DOHH2 (cell line): ENCODE measurements around the gene TMEM258.

Experiments
- H3F3A ChIP-seq: fragments of 200-600 bp; sonication (generic), shearing (Covaris generic); 2 replicates; pipeline ENCODE4 v1.6.0; 2016; ENCODE audit warnings: antibody characterized with exemption, mild to moderate bottlenecking; ENCODE audit not compliant: control insufficient read depth, insufficient read depth
- H3K27ac ChIP-seq: fragments of 200-600 bp; sonication (generic); 2 replicates; pipeline ENCODE4 v1.5.1; 2014; ENCODE audit warnings: low read depth, mild to moderate bottlenecking, low read length, moderate library complexity
- H3K27me3 ChIP-seq: fragments of 200-600 bp; sonication (generic); 2 replicates; pipeline ENCODE4 v1.6.1; 2014; ENCODE audit warnings: mild to moderate bottlenecking, low read length, mixed read lengths; ENCODE audit not compliant: control insufficient read depth
- H3K36me3 ChIP-seq: fragments of 200-600 bp; sonication (generic); 2 replicates; pipeline ENCODE4 v1.6.1; 2014; ENCODE audit warnings: mild to moderate bottlenecking, low read length, moderate library complexity, mixed read lengths; ENCODE audit not compliant: control insufficient read depth
- H3K4me1 ChIP-seq: fragments of 200-600 bp; sonication (generic); 2 replicates; pipeline ENCODE4 v1.6.1; 2014; ENCODE audit warnings: mild to moderate bottlenecking, low read length, mixed read lengths; ENCODE audit not compliant: control insufficient read depth
- H3K4me2 ChIP-seq: fragments of 200-600 bp; sonication (generic); 2 replicates; pipeline ENCODE4 v1.6.0; 2014; ENCODE audit warnings: mild to moderate bottlenecking, low read length, moderate library complexity
- H3K4me3 ChIP-seq: fragments of 200-600 bp; sonication (generic); 2 replicates; pipeline ENCODE4 v1.5.1; 2014; ENCODE audit warnings: mild to moderate bottlenecking, low read length, mixed read lengths
- H3K79me2 ChIP-seq: fragments of 200-600 bp; sonication (generic); 2 replicates; pipeline ENCODE4 v1.6.1; 2014; ENCODE audit warnings: mild to moderate bottlenecking, low read length, mixed read lengths; ENCODE audit not compliant: control insufficient read depth
- H3K9me2 ChIP-seq: fragments of 200-600 bp; sonication (generic); replicated peaks from 2 replicates; pipeline ENCODE4 v1.6.1; 2014; ENCODE audit warnings: mild to moderate bottlenecking, low read length, mixed read lengths; ENCODE audit not compliant: control insufficient read depth
- H3K9me3 ChIP-seq: fragments of 200-600 bp; sonication (generic); 2 replicates; pipeline ENCODE4 v1.6.1; 2014; ENCODE audit warnings: antibody characterized with exemption, low read length, mixed read lengths; ENCODE audit not compliant: control insufficient read depth, insufficient read depth
- H4K20me1 ChIP-seq: fragments of 200-600 bp; sonication (generic); 2 replicates; pipeline ENCODE4 v1.6.0; 2014; ENCODE audit warnings: low read depth, mild to moderate bottlenecking, antibody characterized with exemption, low read length, moderate library complexity; ENCODE audit not compliant: control insufficient read depth, insufficient read depth
- EZH2phosphoT487 ChIP-seq: fragments of 200-600 bp; sonication (generic); IDR thresholded peaks from 2 replicates; pipeline ENCODE4 v1.6.1; 2017; ENCODE audit warnings: borderline replicate concordance, mild to moderate bottlenecking, antibody characterized with exemption, low read length, moderate library complexity, mixed read lengths
- TF ChIP-seq, protein P1 (sequence below): fragments of 200-600 bp; sonication (generic); IDR thresholded peaks from one replicate; pipeline ENCODE4 v1.5.1; 2014; ENCODE audit warnings: antibody characterized with exemption, mild to moderate bottlenecking, low read depth, low read length; ENCODE audit not compliant: poor library complexity, severe bottlenecking

The TMEM258 gene

DNA sequence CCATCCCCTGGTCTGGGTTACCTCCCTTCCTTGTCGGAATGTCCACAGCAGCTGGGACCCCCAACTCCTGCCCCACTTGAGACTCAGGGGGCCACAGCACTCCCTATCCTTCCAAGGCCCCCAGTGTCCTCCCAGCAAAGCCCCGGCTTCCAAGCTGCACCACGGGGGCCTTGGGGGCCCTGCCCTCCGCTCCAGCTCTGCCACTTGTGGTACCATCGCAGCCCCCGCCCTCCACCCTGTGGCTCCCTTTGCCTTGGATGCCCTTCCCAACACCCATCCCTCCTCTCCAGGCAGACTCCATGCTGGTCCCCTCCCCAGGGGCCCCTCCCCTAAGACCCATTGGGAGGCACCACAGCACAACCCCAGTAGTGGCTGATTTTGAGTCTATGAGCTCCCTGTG lies 17.3 kb downstream of the TMEM258 start:
- H3K27me3 ChIP-seq: peaks cover 10% of the 10 kb centered on the region
- no peaks in the 10 kb centered on the region for H3K79me2 ChIP-seq

DNA sequence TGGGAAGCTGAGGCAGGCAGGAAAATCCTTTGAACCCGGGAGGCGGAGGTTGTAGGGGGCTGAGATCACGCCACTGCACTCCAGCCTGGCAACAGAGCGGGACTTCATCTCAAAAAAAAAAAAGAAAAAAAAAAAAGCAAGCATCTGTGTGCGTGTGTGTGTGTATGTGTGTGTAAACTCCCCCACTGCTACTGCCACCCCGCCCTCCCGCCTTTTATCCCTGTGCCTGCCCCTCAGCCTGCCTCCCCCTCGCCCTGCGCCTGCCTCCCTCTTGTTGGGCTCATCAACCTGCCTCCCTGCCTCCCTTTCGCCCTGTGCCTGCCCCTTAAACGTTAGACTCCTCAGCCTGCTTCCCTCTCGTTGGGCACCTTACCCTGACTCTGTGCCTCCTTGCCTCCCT lies 18.0 kb downstream of the TMEM258 start:
- Histone ChIP-seq H3K27ac (no peak overlapping the region), H3K4me2 (no peak overlapping the region), H3K36me3 (no peaks in the 10 kb centered on the region), H3K4me1 (peaks cover 22% of the 10 kb centered on the region), H3K79me2 (no peaks in the 10 kb centered on the region), H4K20me1 (no peaks in the 10 kb centered on the region), H3F3A (no peaks in the 10 kb centered on the region), H3K27me3 (peaks cover 8% of the 10 kb centered on the region), H3K9me2 (no peaks in the 10 kb centered on the region), H3K9me3 (no peaks in the 10 kb centered on the region), H3K4me3 (no peak overlapping the region)
- TF ChIP-seq, protein P1, sequence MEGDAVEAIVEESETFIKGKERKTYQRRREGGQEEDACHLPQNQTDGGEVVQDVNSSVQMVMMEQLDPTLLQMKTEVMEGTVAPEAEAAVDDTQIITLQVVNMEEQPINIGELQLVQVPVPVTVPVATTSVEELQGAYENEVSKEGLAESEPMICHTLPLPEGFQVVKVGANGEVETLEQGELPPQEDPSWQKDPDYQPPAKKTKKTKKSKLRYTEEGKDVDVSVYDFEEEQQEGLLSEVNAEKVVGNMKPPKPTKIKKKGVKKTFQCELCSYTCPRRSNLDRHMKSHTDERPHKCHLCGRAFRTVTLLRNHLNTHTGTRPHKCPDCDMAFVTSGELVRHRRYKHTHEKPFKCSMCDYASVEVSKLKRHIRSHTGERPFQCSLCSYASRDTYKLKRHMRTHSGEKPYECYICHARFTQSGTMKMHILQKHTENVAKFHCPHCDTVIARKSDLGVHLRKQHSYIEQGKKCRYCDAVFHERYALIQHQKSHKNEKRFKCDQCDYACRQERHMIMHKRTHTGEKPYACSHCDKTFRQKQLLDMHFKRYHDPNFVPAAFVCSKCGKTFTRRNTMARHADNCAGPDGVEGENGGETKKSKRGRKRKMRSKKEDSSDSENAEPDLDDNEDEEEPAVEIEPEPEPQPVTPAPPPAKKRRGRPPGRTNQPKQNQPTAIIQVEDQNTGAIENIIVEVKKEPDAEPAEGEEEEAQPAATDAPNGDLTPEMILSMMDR: no peak
- no peak for TF ChIP-seq EZH2phosphoT487

More for the DNA sequence above, 17.3 kb downstream of the TMEM258 start:
- H3K36me3 ChIP-seq: no peaks in the 10 kb centered on the region
- no peak overlapping the region for H3K4me2 ChIP-seq
- H3K9me3 ChIP-seq: no peaks in the 10 kb centered on the region
- no peak overlapping the region for H3K4me3 ChIP-seq
- H4K20me1 ChIP-seq: no peaks in the 10 kb centered on the region
- H3K9me2 ChIP-seq: no peaks in the 10 kb centered on the region
- H3K27ac ChIP-seq: no peak overlapping the region
- H3K4me1 ChIP-seq: peaks cover 22% of the 10 kb centered on the region
- TF ChIP-seq, protein P1: no peak
- no peak for TF ChIP-seq EZH2phosphoT487
- no peaks in the 10 kb centered on the region for H3F3A ChIP-seq

DNA sequence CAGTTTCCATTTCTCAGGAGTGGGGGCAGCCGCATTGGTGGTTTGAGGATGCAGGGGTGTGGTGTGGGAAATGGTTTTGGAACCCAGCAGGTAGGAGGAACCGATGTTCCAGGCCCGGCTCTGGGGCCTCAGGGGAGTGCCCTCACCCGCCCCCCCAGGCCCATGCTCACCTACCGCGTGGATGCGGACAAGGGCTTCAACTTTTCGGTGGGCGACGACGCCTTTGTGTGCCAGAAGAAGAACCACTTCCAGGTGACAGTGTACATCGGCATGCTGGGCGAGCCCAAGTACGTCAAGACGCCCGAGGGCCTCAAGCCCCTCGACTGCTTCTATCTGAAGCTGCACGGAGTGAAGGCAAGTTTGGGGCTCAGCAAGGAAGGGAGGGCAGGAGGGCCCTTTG lies 18.6 kb downstream of the TMEM258 start:
- TF ChIP-seq, protein P1: no peak
- no peak for TF ChIP-seq EZH2phosphoT487
- H3K4me2 ChIP-seq: no peak overlapping the region

More for the DNA sequence above, 18.6 kb downstream of the TMEM258 start:
- H3K79me2 ChIP-seq: no peaks in the 10 kb centered on the region
- no peak overlapping the region for H3K4me3 ChIP-seq
- H3K9me2 ChIP-seq: no peaks in the 10 kb centered on the region
- H3K9me3 ChIP-seq: no peaks in the 10 kb centered on the region
- H3F3A ChIP-seq: no peaks in the 10 kb centered on the region
- peaks cover 8% of the 10 kb centered on the region for H3K27me3 ChIP-seq
- no peaks in the 10 kb centered on the region for H4K20me1 ChIP-seq
- no peak overlapping the region for H3K27ac ChIP-seq
- peaks cover 22% of the 10 kb centered on the region for H3K4me1 ChIP-seq
- no peaks in the 10 kb centered on the region for H3K36me3 ChIP-seq
